Caco-2 (cell line): ENCODE measurements around the gene EOLA1. TPM values are rescaled to one million over a fixed set of nuclear protein-coding genes. Genes with fewer than 3 reads are reported as not detected.
"Not testable (repeated sequence)": the region's sequence is repeated elsewhere in the genome, so short reads cannot be mapped to it uniquely, and the experiment has no call there.

Experiments
- BruUV-seq: library from RNA; stranded (reverse); fragments of 400-500 nt; replicated peaks from 2 replicates; lab custom pipeline; 2021; lab: Mats Ljungman, UMichigan
- CTCF ChIA-PET: fragments of 300-600 bp; sonication (Branson Sonifier 250); formaldehyde crosslinking; loops from one replicate; lab custom pipeline; 2022; ENCODE audit warnings: antibody characterized with exemption; lab: Charles Lee
- POLR2A ChIA-PET: fragments of 300-600 bp; sonication (Branson Sonifier 250); formaldehyde crosslinking; loops from one replicate; lab custom pipeline; 2022; ENCODE audit warnings: antibody characterized with exemption; lab: Charles Lee
- DNase-seq, 2 experiments: peaks; one replicate each; pipeline versions ENCODE4 v3.0.0 to v3.0.0-alpha.2; 2020 to 2022
- H3K27me3 ChIP-seq: replicated peaks from 2 replicates; pipeline ENCODE4 v1.6.0; 2011; ENCODE audit warnings: low read length; ENCODE audit not compliant: control insufficient read depth, insufficient read depth
- H3K36me3 ChIP-seq: 2 replicates; pipeline ENCODE4 v1.5.1; 2011; ENCODE audit warnings: low read length; ENCODE audit not compliant: control insufficient read depth, insufficient read depth
- H3K4me1 ChIP-seq: fragments of 250-450 bp; sonication (Bioruptor Pico); 2 replicates; pipeline ENCODE4 v1.5.1; 2020; ENCODE audit warnings: mild to moderate bottlenecking
- H3K4me3 ChIP-seq: 2 replicates; pipeline ENCODE4 v1.5.1; 2011; ENCODE audit warnings: low read depth, mild to moderate bottlenecking, control low read depth, low read length
- H3K9me3 ChIP-seq: fragments of 250-450 bp; sonication (Bioruptor Pico); 2 replicates; pipeline ENCODE4 v1.5.1; 2020; ENCODE audit warnings: mild to moderate bottlenecking, moderate library complexity
- H3K27ac Mint-ChIP-seq: one replicate; pipeline ENCODE4 v1.8.0; 2022; ENCODE audit warnings: mixed read lengths; ENCODE audit not compliant: unreplicated experiment
- H3K27me3 Mint-ChIP-seq: one replicate; pipeline ENCODE4 v1.8.0; 2022; ENCODE audit warnings: mixed read lengths; ENCODE audit not compliant: insufficient read depth, unreplicated experiment
- H3K36me3 Mint-ChIP-seq: one replicate; pipeline ENCODE4 v1.8.0; 2022; ENCODE audit warnings: mild to moderate bottlenecking, mixed read lengths; ENCODE audit not compliant: insufficient read depth, unreplicated experiment
- H3K4me1 Mint-ChIP-seq: one replicate; pipeline ENCODE4 v1.8.0; 2022; ENCODE audit warnings: low read depth, mixed read lengths; ENCODE audit not compliant: unreplicated experiment
- H3K4me3 Mint-ChIP-seq: one replicate; pipeline ENCODE4 v1.8.0; 2022; ENCODE audit warnings: mild to moderate bottlenecking, moderate library complexity, mixed read lengths; ENCODE audit not compliant: unreplicated experiment
- H3K9me3 Mint-ChIP-seq: one replicate; pipeline ENCODE4 v1.8.0; 2022; ENCODE audit warnings: mixed read lengths; ENCODE audit not compliant: unreplicated experiment
- CTCF ChIP-seq, 2 experiments: fragments of 200-600 bp in 1 of 2; IDR thresholded peaks; 1 replicate in 1 of 2; 2 replicates in 1 of 2; pipeline versions ENCODE4 v1.5.1 to v1.8.0; 2011 to 2022; ENCODE audit warnings: antibody characterized with exemption in 1 of 2, control low read depth in 1 of 2, inconsistent platforms in 1 of 2, low read depth in 1 of 2, low read length in 1 of 2, mild to moderate bottlenecking in 1 of 2, moderate library complexity in 1 of 2; ENCODE audit not compliant: insufficient read depth in 1 of 2, severe bottlenecking in 1 of 2, unreplicated experiment in 1 of 2
- intact Hi-C: fragments of 100-400 bp; cut with micrococcal nuclease; formaldehyde crosslinking; loops from one replicate; pipeline ENCODE4 v1.10.0; 2022; ENCODE audit not compliant: unreplicated experiment
- total RNA-seq: library from RNA; stranded (reverse); gene quantifications from 2 replicates; pipeline ENCODE4 v1.2.3, GENCODE V29; 2022

EOLA1 gene
- total RNA-seq, 1 experiment from 2014 or later = 10.2 TPM

- H3K27me3 ChIP-seq = no peaks in the 10 kb centered on the region
- Mint-ChIP-seq H3K36me3 (peaks cover 38% of the 10 kb centered on the region), H3K4me1 (no peaks in the 10 kb centered on the region), H3K9me3 (no peaks in the 10 kb centered on the region), H3K4me3 (no peak overlapping the region), H3K27ac (no peak overlapping the region), H3K27me3 (no peaks in the 10 kb centered on the region)
- no peak for TF ChIP-seq CTCF (IDR thresholded peaks at IDR 0.05; ENCODE audit: insufficient read depth in 1 of 2, low read depth in 1 of 2, low read length in 1 of 2, severe bottlenecking in 1 of 2, unreplicated experiment in 1 of 2)
- DNase-seq = no peak
- intact Hi-C loops = no loop called here
- no peaks in the 10 kb centered on the region for H3K9me3 ChIP-seq
- no peaks in the 10 kb centered on the region; the same call in 1 of the 2 replicates for H3K36me3 ChIP-seq
- ChIA-PET POLR2A (no interaction called here), CTCF (no interaction called here)
- H3K4me3 ChIP-seq = no peak overlapping the region
- BruUV-seq = no TSS peak
- H3K4me1 ChIP-seq = peaks cover 19% of the 10 kb centered on the region
These were observed 42.0 kb upstream of the EOLA1 start for GRCh38 chrX:149498767-149499166.

DNA sequence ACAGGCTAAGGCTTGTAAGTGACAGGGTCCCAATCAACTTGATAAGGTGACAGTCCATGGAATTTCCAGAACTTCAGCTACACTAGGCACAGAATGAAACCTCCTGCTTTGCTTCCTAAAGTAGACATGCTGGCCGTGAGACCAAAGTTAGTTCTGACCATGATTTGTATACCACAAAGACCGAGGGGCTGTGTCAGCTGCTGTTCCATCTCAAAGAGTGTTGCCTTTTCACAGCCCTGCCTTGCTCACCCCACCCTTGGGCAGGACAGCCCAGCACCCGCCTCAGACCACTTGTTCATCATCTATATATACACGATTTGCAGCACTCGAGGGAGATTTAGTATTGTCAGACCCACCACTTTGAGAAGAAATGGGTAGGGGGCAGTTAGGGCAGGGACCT, 41.0 kb upstream of the EOLA1 start:
- no TSS peak for BruUV-seq
- H3K27me3 ChIP-seq = no peaks in the 10 kb centered on the region
- H3K4me3 Mint-ChIP-seq = no peak overlapping the region
- H3K36me3 ChIP-seq = no peaks in the 10 kb centered on the region; the same call in 1 of the 2 replicates
- no peak for DNase-seq
- H3K9me3 Mint-ChIP-seq = no peaks in the 10 kb centered on the region
- no peaks in the 10 kb centered on the region for H3K9me3 ChIP-seq
- ChIA-PET POLR2A (no interaction called here), CTCF (no interaction called here)
- peaks cover 44% of the 10 kb centered on the region for H3K36me3 Mint-ChIP-seq
- H3K27me3 Mint-ChIP-seq = no peaks in the 10 kb centered on the region
- peaks cover 11% of the 10 kb centered on the region for H3K4me1 ChIP-seq
- no peak for TF ChIP-seq CTCF (IDR thresholded peaks at IDR 0.05; ENCODE audit: insufficient read depth in 1 of 2, low read depth in 1 of 2, low read length in 1 of 2, severe bottlenecking in 1 of 2, unreplicated experiment in 1 of 2)
- no peak overlapping the region for H3K4me3 ChIP-seq
- intact Hi-C loops = no loop called here
- no peak overlapping the region for H3K27ac Mint-ChIP-seq
- peaks cover 6% of the 10 kb centered on the region for H3K4me1 Mint-ChIP-seq

DNA sequence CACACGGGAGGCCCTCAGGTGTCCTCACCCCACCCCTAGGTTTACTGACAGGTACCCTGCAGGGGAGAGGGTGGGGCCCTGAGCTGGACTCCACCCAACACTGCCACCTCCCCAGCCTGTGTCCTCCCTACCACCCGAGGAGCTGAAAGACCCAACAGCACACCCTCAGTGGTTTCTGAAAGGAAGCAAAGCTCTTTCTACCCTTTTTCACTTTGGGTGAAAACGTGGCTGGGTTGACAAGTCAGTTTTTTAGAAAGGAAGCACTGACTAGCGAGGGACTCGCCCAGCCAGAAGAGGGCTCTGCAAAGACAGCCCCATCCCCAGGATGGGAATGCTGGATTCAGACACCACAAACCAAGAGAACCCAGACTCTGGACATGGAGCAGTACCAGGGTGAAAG, 37.9 kb upstream of the EOLA1 start:
- POLR2A ChIA-PET, H3K4me3 Mint-ChIP-seq, H3K9me3 Mint-ChIP-seq: not testable (repeated sequence)

GRCh38 chrX:149503446-149503845, 37.4 kb upstream of the EOLA1 start:
- intact Hi-C loops, H3K9me3 ChIP-seq, BruUV-seq, H3K4me3 Mint-ChIP-seq, H3K27me3 Mint-ChIP-seq, H3K9me3 Mint-ChIP-seq, H3K4me1 ChIP-seq, H3K27me3 ChIP-seq, H3K36me3 ChIP-seq, H3K27ac Mint-ChIP-seq, CTCF ChIA-PET, H3K4me1 Mint-ChIP-seq, H3K4me3 ChIP-seq, POLR2A ChIA-PET: not testable (repeated sequence)
- DNase-seq = peak in 1 of 2 experiments; percentile 28
- H3K36me3 Mint-ChIP-seq = peaks cover 23% of the 10 kb centered on the region

More for the DNA sequence above, 37.9 kb upstream of the EOLA1 start:
- intact Hi-C loops, BruUV-seq, H3K4me1 ChIP-seq, H3K36me3 ChIP-seq, H3K4me1 Mint-ChIP-seq, H3K9me3 ChIP-seq, H3K27me3 Mint-ChIP-seq, H3K27me3 ChIP-seq, DNase-seq, H3K27ac Mint-ChIP-seq, CTCF ChIA-PET, H3K4me3 ChIP-seq: not testable (repeated sequence)
- H3K36me3 Mint-ChIP-seq = peaks cover 28% of the 10 kb centered on the region
